Measurements from ENCODE around the gene CDC14A. TPM values are rescaled to one million over a fixed set of nuclear protein-coding genes. Genes with fewer than 3 reads are reported as not detected.
"Not testable (repeated sequence)": the region's sequence is repeated elsewhere in the genome, so short reads cannot be mapped to it uniquely, and the experiment has no call there.

CDC14A gene
- polyA plus RNA-seq, 1 of the 3 experiments (the other 2 are of a cell fraction): 2.2 TPM

DNA sequence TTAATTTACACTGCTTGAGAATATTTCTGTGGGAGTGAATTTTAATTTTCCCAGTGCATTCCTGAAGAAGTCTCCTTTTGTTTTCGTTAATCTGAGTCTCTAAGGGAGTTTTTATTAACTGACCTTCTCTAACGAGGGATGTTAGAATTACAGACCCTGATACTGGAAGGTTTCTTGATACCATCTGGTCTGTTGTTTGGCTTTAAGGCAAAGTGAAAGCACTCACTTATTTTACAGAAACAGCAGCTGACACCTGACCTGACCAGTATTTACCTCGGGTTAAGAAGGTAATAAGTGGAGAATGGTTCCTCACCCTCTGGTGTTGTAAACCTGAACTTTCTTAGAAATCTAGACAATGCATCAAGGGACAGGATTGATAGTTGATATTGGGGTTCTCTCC lies 12.4 kb downstream of the CDC14A start (continued):
- TF ChIP-seq, protein P1, sequence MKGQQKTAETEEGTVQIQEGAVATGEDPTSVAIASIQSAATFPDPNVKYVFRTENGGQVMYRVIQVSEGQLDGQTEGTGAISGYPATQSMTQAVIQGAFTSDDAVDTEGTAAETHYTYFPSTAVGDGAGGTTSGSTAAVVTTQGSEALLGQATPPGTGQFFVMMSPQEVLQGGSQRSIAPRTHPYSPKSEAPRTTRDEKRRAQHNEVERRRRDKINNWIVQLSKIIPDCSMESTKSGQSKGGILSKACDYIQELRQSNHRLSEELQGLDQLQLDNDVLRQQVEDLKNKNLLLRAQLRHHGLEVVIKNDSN (IDR thresholded peaks at IDR 0.05; ENCODE audit: borderline replicate concordance, low read depth): no peak
- no peak for TF ChIP-seq RFX5 (IDR thresholded peaks at IDR 0.05; ENCODE audit: low read length)
- TF ChIP-seq, protein P2, sequence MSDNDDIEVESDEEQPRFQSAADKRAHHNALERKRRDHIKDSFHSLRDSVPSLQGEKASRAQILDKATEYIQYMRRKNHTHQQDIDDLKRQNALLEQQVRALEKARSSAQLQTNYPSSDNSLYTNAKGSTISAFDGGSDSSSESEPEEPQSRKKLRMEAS (IDR thresholded peaks at IDR 0.05; ENCODE audit: low read depth): no peak
- no peak for TF ChIP-seq YY1 (IDR thresholded peaks at IDR 0.05; ENCODE audit: low read depth)
- TF ChIP-seq FOXJ3 (CRISPR knock-in tag; IDR thresholded peaks at IDR 0.05): no peak
- TF ChIP-seq EP300 (IDR thresholded peaks at IDR 0.05; ENCODE audit: borderline replicate concordance in 1 of 2, low read depth in 1 of 2, low read length in 1 of 2): no peak
- no peak for TF ChIP-seq POLR2AphosphoS5 (IDR thresholded peaks at IDR 0.05; ENCODE audit: low read depth, low read length)

DNA sequence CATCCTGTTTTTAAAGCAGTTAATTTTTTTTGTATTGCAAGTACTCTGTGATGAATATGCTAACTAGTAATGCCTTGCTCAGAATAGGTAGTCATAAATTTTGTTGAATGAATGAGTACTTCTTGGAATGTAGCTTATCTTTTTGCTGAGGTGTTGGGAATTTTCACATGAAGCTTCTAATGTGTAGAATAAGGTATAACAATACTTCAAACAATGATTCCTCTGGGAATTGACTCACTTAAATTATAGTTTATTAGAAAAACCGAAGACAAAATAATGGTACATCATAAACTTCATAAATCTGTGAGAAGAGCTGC lies 13.9 kb downstream of the CDC14A start:
- H4K20me1 ChIP-seq (ENCODE audit: insufficient read depth): no peaks in the 10 kb centered on the region
- ChIA-PET POLR2A (no interaction called here), CTCF (interaction anchor here (0.6 to 1.2 kb wide), 2 partner anchors 26 to 285 kb away, joined by 3 read pairs; no protein-coding TSS in a partner anchor)
- no peaks in the 10 kb centered on the region for H3K9me3 ChIP-seq
- no peaks in the 10 kb centered on the region for H3K9me2 ChIP-seq
- no peak overlapping the region for H3K27ac ChIP-seq (ENCODE audit: low read depth in 2 of 2, low read length in 1 of 2)
- DNase-seq: no peak
- no peak overlapping the region for H3K9ac ChIP-seq
- no peak overlapping the region for H3K4me3 ChIP-seq (ENCODE audit: low read depth in 2 of 2, low read length in 1 of 2)
- no peaks in the 10 kb centered on the region for H3K27me3 ChIP-seq (ENCODE audit: insufficient read depth)
- WGBS (ENCODE audit: low lambda C conversion rate): 77% methylated on average over 1 of the region's 1 CpG
- H3K4me2 ChIP-seq: no peak overlapping the region
- no peaks in the 10 kb centered on the region for H3K36me3 ChIP-seq (replicated peaks in 1 of 2; ENCODE audit: control insufficient read depth in 1 of 2, insufficient read depth in 2 of 2, low read length in 1 of 2)
- peaks cover 47% of the 10 kb centered on the region for H3K79me2 ChIP-seq (ENCODE audit: insufficient read depth)
- H2AFZ ChIP-seq (ENCODE audit: low read depth): no peak overlapping the region
- no peak for TF ChIP-seq FOXJ3 (CRISPR knock-in tag; IDR thresholded peaks at IDR 0.05)
- TF ChIP-seq EZH2phosphoT487 (IDR thresholded peaks at IDR 0.05; ENCODE audit: borderline replicate concordance, low read depth): no peak
- no peak for TF ChIP-seq SMC3 (IDR thresholded peaks at IDR 0.05; ENCODE audit: low read depth, low read length)
- TF ChIP-seq FOXM1 (IDR thresholded peaks at IDR 0.05; ENCODE audit: low read depth): no peak
- TF ChIP-seq TEAD4 (IDR thresholded peaks at IDR 0.05; ENCODE audit: borderline replicate concordance, insufficient read depth): no peak
- no peak for TF ChIP-seq YY1 (IDR thresholded peaks at IDR 0.05; ENCODE audit: low read depth)
- TF ChIP-seq TAF1 (IDR thresholded peaks at IDR 0.05; ENCODE audit: borderline replicate concordance, low read depth, low read length): no peak
- no peak for TF ChIP-seq SIN3A (IDR thresholded peaks at IDR 0.05; ENCODE audit: borderline replicate concordance, low read depth, low read length)
- no peak for TF ChIP-seq JUND (IDR thresholded peaks at IDR 0.05)
- no peak for TF ChIP-seq NFIC (IDR thresholded peaks at IDR 0.05; ENCODE audit: borderline replicate concordance)
- TF ChIP-seq, protein P3, sequence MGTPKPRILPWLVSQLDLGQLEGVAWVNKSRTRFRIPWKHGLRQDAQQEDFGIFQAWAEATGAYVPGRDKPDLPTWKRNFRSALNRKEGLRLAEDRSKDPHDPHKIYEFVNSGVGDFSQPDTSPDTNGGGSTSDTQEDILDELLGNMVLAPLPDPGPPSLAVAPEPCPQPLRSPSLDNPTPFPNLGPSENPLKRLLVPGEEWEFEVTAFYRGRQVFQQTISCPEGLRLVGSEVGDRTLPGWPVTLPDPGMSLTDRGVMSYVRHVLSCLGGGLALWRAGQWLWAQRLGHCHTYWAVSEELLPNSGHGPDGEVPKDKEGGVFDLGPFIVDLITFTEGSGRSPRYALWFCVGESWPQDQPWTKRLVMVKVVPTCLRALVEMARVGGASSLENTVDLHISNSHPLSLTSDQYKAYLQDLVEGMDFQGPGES (IDR thresholded peaks at IDR 0.05; ENCODE audit: low read depth, low read length): no peak
- TF ChIP-seq ELF1 (IDR thresholded peaks at IDR 0.05): no peak
- TF ChIP-seq MXI1 (IDR thresholded peaks at IDR 0.05; ENCODE audit: low read depth, low read length): no peak
- no peak for TF ChIP-seq RCOR1 (IDR thresholded peaks at IDR 0.05; ENCODE audit: low read length)
- TF ChIP-seq POLR2AphosphoS5 (IDR thresholded peaks at IDR 0.05; ENCODE audit: low read depth, low read length): no peak
- TF ChIP-seq, protein P4, sequence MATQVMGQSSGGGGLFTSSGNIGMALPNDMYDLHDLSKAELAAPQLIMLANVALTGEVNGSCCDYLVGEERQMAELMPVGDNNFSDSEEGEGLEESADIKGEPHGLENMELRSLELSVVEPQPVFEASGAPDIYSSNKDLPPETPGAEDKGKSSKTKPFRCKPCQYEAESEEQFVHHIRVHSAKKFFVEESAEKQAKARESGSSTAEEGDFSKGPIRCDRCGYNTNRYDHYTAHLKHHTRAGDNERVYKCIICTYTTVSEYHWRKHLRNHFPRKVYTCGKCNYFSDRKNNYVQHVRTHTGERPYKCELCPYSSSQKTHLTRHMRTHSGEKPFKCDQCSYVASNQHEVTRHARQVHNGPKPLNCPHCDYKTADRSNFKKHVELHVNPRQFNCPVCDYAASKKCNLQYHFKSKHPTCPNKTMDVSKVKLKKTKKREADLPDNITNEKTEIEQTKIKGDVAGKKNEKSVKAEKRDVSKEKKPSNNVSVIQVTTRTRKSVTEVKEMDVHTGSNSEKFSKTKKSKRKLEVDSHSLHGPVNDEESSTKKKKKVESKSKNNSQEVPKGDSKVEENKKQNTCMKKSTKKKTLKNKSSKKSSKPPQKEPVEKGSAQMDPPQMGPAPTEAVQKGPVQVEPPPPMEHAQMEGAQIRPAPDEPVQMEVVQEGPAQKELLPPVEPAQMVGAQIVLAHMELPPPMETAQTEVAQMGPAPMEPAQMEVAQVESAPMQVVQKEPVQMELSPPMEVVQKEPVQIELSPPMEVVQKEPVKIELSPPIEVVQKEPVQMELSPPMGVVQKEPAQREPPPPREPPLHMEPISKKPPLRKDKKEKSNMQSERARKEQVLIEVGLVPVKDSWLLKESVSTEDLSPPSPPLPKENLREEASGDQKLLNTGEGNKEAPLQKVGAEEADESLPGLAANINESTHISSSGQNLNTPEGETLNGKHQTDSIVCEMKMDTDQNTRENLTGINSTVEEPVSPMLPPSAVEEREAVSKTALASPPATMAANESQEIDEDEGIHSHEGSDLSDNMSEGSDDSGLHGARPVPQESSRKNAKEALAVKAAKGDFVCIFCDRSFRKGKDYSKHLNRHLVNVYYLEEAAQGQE (IDR thresholded peaks at IDR 0.05; ENCODE audit: low read depth, low read length): no peak
- TF ChIP-seq RXRA (IDR thresholded peaks at IDR 0.05; ENCODE audit: borderline replicate concordance, low read depth): no peak
- peaks cover 5% of the 10 kb centered on the region for H3F3A ChIP-seq (replicated peaks; ENCODE audit: insufficient read depth)
- no peaks in the 10 kb centered on the region; a peak in 2 of 4 replicates for H3K4me1 ChIP-seq (ENCODE audit: control insufficient read depth in 1 of 2, insufficient read depth in 2 of 2, low read depth in 1 of 2, low read length in 1 of 2)

DNA sequence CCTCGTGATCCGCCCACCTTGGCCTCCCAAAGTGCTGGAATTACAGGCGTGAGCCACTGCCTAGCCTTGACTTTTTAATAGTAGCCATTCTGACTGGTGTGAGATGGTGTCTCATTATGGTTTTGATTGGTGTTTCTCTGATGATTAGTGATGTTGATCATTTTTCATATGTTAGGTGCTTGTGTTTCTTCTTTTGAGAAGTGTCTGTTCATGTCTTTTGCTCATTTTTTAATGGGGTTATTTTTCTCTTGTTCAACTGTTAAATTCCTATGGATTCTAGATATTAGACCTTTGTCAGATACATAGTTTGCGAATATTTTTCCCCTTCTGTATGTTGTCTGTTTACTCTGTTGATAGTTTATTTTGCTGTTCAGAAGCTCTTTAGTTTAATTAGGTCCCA lies 17.0 kb downstream of the CDC14A start:
- 94% methylated on average over 4 of the region's 4 CpGs for WGBS (ENCODE audit: low lambda C conversion rate)
- not testable (repeated sequence) for H2AFZ ChIP-seq (ENCODE audit: low read depth); H3K4me1 ChIP-seq (ENCODE audit: control insufficient read depth in 1 of 2, insufficient read depth in 2 of 2, low read depth in 1 of 2, low read length in 1 of 2); H3K9me3 ChIP-seq; H3K9ac ChIP-seq; H3K27ac ChIP-seq (ENCODE audit: low read depth in 2 of 2, low read length in 1 of 2); H3K4me3 ChIP-seq (ENCODE audit: low read depth in 2 of 2, low read length in 1 of 2); DNase-seq; H3F3A ChIP-seq (replicated peaks; ENCODE audit: insufficient read depth); H3K9me2 ChIP-seq; H3K4me2 ChIP-seq; H4K20me1 ChIP-seq (ENCODE audit: insufficient read depth); H3K27me3 ChIP-seq (ENCODE audit: insufficient read depth); H3K36me3 ChIP-seq (replicated peaks in 1 of 2; ENCODE audit: control insufficient read depth in 1 of 2, insufficient read depth in 2 of 2, low read length in 1 of 2)
- H3K79me2 ChIP-seq (ENCODE audit: insufficient read depth): peaks cover 60% of the 10 kb centered on the region
- CTCF ChIA-PET: interaction anchor here (1.0 to 1.3 kb wide), 2 partner anchors 12 to 48 kb away, joined by 3 to 11 read pairs; no protein-coding TSS in a partner anchor
- POLR2A ChIA-PET: interaction anchor here (0.7 kb wide), 1 partner anchor 37 kb away, joined by 3 read pairs; no protein-coding TSS in a partner anchor

All from SK-N-SH (cell line).